ENCODE data around the gene ZEB1. TPM values are rescaled to one million over a fixed set of nuclear protein-coding genes. Genes with fewer than 3 reads are reported as not detected.

The ZEB1 gene
- total RNA-seq, 1 experiment from 2014 or later: 0.39 TPM

- H3K56ac ChIP-seq (ENCODE audit: insufficient read length, low read depth, low read length): no peak overlapping the region
- no peaks in the 10 kb centered on the region for H3K9me3 ChIP-seq (ENCODE audit: control insufficient read depth, low read depth, low read length)
- no peaks in the 10 kb centered on the region for H3K79me2 ChIP-seq (ENCODE audit: insufficient read depth, low read length)
- no peak overlapping the region for H3K4ac ChIP-seq (ENCODE audit: low read depth, low read length)
- no CpG with 5 or more reads among the region's 4 CpGs for WGBS (ENCODE audit: extremely low coverage, insufficient read length, low lambda C conversion rate)
- H3K23ac ChIP-seq (ENCODE audit: insufficient read length, low read depth, low read length): no peak overlapping the region
- no peak overlapping the region for H2BK120ac ChIP-seq (ENCODE audit: low read depth, low read length, poor library complexity, severe bottlenecking)
- H3T11ph ChIP-seq (ENCODE audit: low read length): no peak overlapping the region
- no peaks in the 10 kb centered on the region for H3K27me3 ChIP-seq (ENCODE audit: insufficient read depth, low read length)
- no peak for DNase-seq
- no peak overlapping the region for H3K14ac ChIP-seq (ENCODE audit: insufficient read depth, low read length)
- no peak overlapping the region for H3K18ac ChIP-seq (ENCODE audit: insufficient read length, low read depth, low read length)
- TF ChIP-seq CTCF (conservative IDR thresholded peaks at IDR 0.05): no peak
- H3K9me3 Mint-ChIP-seq: peaks cover 4 to 6% of the 10 kb centered on the region in 2 experiments; a peak in 3 of 5 replicates
- H4K8ac ChIP-seq (replicated peaks; ENCODE audit: insufficient read length, low read depth, low read length): no peak overlapping the region
- H2BK5ac ChIP-seq (ENCODE audit: insufficient read length, low read length): no peak overlapping the region
- H3K27ac ChIP-seq (ENCODE audit: insufficient read length, low read depth, low read length): no peak overlapping the region
- H3K4me3 Mint-ChIP-seq: no peak overlapping the region
- H2BK12ac ChIP-seq (ENCODE audit: insufficient read length, low read depth, low read length): no peak overlapping the region
- H4K20me1 ChIP-seq (ENCODE audit: control insufficient read depth, insufficient read depth, insufficient read length): no peaks in the 10 kb centered on the region
- no peaks in the 10 kb centered on the region for H3K79me1 ChIP-seq (ENCODE audit: insufficient read depth, low read depth, low read length, poor library complexity, severe bottlenecking)
- no peak overlapping the region for H2BK15ac ChIP-seq (ENCODE audit: low read depth, low read length)
- H4K5ac ChIP-seq (ENCODE audit: insufficient read length, low read depth, low read length): no peak overlapping the region
- no peaks in the 10 kb centered on the region for H3K4me1 Mint-ChIP-seq
- no peak overlapping the region for H3K9ac ChIP-seq (ENCODE audit: extremely low read depth, insufficient read length, low read length)
- H3K36me3 Mint-ChIP-seq (ENCODE audit: insufficient read depth in 1 of 3, low read depth in 3 of 3): no peaks in the 10 kb centered on the region
- H3K4me1 ChIP-seq (ENCODE audit: insufficient read depth, low read length): no peaks in the 10 kb centered on the region
- no peak overlapping the region for H3K4me2 ChIP-seq (ENCODE audit: insufficient read depth, insufficient read length, low read length)
- no peak overlapping the region for H3K27ac Mint-ChIP-seq
- H3K27me3 Mint-ChIP-seq (ENCODE audit: low read depth): no peaks in the 10 kb centered on the region
- no peaks in the 10 kb centered on the region for H3K23me2 ChIP-seq (ENCODE audit: insufficient read length, low read depth, low read length, poor library complexity, severe bottlenecking)
- no peak overlapping the region for H2AFZ ChIP-seq (ENCODE audit: low read length)
- no peak overlapping the region for H2AK5ac ChIP-seq (ENCODE audit: insufficient read length, low read length)
- H4K91ac ChIP-seq (ENCODE audit: insufficient read length, low read depth, low read length): no peak overlapping the region
- no peak overlapping the region for H2BK20ac ChIP-seq (ENCODE audit: low read depth, low read length, poor library complexity, severe bottlenecking)
Measured at GRCh38 chr10:31437959-31438358, 118.9 kb downstream of the ZEB1 start.
